GM23248 (cell line): ENCODE results near the gene ZNF32. TPM values are rescaled to one million over a fixed set of nuclear protein-coding genes. Genes with fewer than 3 reads are reported as not detected.
A peak's percentile ranks its signal among the peaks of the same experiment; 100 is the strongest.

Experiments
- DNase-seq: peaks from one replicate; pipeline ENCODE4 v3.0.0-alpha.2; 2015
- H2AFZ ChIP-seq: fragments of 200-600 bp; sonication (generic); 2 replicates; pipeline ENCODE4 v1.6.1; 2016; ENCODE audit warnings: antibody characterized with exemption
- H3F3A ChIP-seq: fragments of 200-600 bp; sonication (generic); 2 replicates; pipeline ENCODE4 v1.6.1; 2016; ENCODE audit warnings: mild to moderate bottlenecking, antibody characterized with exemption, mixed run types; ENCODE audit not compliant: insufficient read depth
- H3K27ac ChIP-seq: fragments of 200-600 bp; sonication (generic); 2 replicates; pipeline ENCODE4 v1.5.1; 2016; ENCODE audit warnings: mild to moderate bottlenecking
- H3K27me3 ChIP-seq: fragments of 200-600 bp; sonication (generic); replicated peaks from 2 replicates; pipeline ENCODE4 v1.6.1; 2016; ENCODE audit warnings: mild to moderate bottlenecking; ENCODE audit not compliant: insufficient read depth
- H3K36me3 ChIP-seq: fragments of 200-600 bp; sonication (generic); 2 replicates; pipeline ENCODE4 v1.6.1; 2016; ENCODE audit warnings: low read depth, mild to moderate bottlenecking
- H3K4me1 ChIP-seq: fragments of 200-600 bp; sonication (generic); 2 replicates; pipeline ENCODE4 v1.6.1; 2016; ENCODE audit warnings: mild to moderate bottlenecking; ENCODE audit not compliant: insufficient read depth
- H3K4me2 ChIP-seq: fragments of 200-600 bp; sonication (generic); one replicate; pipeline ENCODE4 v1.6.1; 2016; ENCODE audit warnings: mild to moderate bottlenecking; ENCODE audit not compliant: unreplicated experiment
- H3K4me3 ChIP-seq: fragments of 200-600 bp; sonication (generic); 2 replicates; pipeline ENCODE4 v1.5.1; 2016; ENCODE audit warnings: mild to moderate bottlenecking
- H3K79me2 ChIP-seq: fragments of 200-600 bp; sonication (generic); 2 replicates; pipeline ENCODE4 v1.6.1; 2016; ENCODE audit warnings: mild to moderate bottlenecking; ENCODE audit not compliant: insufficient read depth
- H3K9ac ChIP-seq: fragments of 200-600 bp; sonication (generic); 2 replicates; pipeline ENCODE4 v1.6.1; 2016; ENCODE audit warnings: mild to moderate bottlenecking
- H3K9me2 ChIP-seq: fragments of 200-600 bp; sonication (generic); 2 replicates; pipeline ENCODE4 v1.6.1; 2016; ENCODE audit warnings: mixed run types, mild to moderate bottlenecking, moderate library complexity; ENCODE audit not compliant: insufficient read depth
- H3K9me3 ChIP-seq: fragments of 200-600 bp; sonication (generic); one replicate; pipeline ENCODE4 v1.6.1; 2017; ENCODE audit warnings: low read depth
- H4K20me1 ChIP-seq: fragments of 200-600 bp; sonication (generic); 2 replicates; pipeline ENCODE4 v1.6.0; 2016; ENCODE audit not compliant: insufficient read depth
- EZH2 ChIP-seq: fragments of 200-600 bp; sonication (generic); IDR thresholded peaks from 2 replicates; pipeline ENCODE4 v1.6.1; 2018; ENCODE audit warnings: antibody characterized with exemption, mild to moderate bottlenecking; ENCODE audit not compliant: insufficient read depth, poor library complexity, severe bottlenecking
- EZH2phosphoT487 ChIP-seq: fragments of 200-600 bp; sonication (generic); IDR thresholded peaks from 2 replicates; pipeline ENCODE4 v1.6.1; 2018; ENCODE audit warnings: antibody characterized with exemption, moderate library complexity, mild to moderate bottlenecking, low read depth; ENCODE audit not compliant: insufficient read depth
- WGBS, 2 experiments: methylation state at CpG; one replicate each; pipeline ENCODE4 v1.1.6; 2015 to 2017; ENCODE audit warnings: low lambda C conversion rate in 2 of 2, low coverage in 1 of 2; ENCODE audit errors: missing lambda C conversion rate in 2 of 2; 5-methylcytosine and 5-hydroxymethylcytosine counted together
- in situ Hi-C: fragments of 300-500 bp; cut with MboI; formaldehyde crosslinking; loops from 2 replicates; pipeline ENCODE4 v1.15.0; 2020
- polyA plus RNA-seq: library from polyadenylated mRNA; unstranded; fragments of >200 nt; fragmentation: Nextera tagmentation; extraction: Ambion mirVana; gene quantifications from 2 replicates; pipeline ENCODE4 v1.2.1, GENCODE V29; 2016
- total RNA-seq: library from RNA; depleted of rRNA; stranded (reverse); fragments of >200 nt; shearing (Covaris generic); gene quantifications from 2 replicates; pipeline ENCODE4 v1.2.3, GENCODE V29; 2014; rRNA removed

ZNF32 gene
- 24.6 and 32.1 TPM in 2 replicates for total RNA-seq
- polyA plus RNA-seq: 39.7 and 42.1 TPM in 2 replicates

DNA sequence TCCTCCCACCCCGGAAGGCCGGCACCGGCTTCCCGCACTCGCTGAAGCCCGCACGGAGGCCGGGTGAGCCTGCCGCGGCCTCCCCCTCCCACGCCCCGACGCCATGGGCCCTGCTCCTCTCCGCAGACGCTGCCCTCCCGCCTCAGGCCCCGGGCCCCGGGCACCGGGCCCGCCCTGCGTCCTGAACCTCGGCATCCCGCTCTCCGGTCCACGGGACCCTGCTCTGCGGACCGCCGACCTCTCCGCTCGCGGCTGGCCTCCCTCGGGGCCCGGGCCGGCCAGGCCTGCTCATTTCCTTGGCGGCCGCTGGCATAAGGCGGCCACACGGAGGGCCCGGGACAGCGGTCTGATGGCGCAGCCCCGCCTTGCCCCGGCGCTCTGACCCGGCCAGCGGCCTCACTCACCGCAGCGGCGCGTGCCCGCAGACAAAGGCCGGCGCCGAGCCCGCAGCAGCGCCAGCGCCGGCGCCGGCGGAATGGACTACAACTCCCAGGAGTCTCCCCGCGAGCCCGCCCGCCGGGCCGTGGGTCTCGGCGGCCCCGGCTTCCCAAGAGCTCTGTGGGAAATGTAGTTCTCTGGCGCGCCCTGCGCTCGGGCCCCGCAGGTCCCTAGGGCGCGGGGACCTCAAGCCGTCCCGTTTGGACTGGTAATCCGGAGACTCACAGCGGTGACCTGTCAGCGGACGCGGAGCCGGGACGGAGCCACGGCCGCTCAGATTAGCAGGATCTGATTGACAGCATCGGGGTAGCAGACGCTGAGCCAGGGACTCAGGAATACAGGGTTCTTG is at the start of gene ZNF32:
ZNF32 (minus strand) TSS at position 484 of the 787 bp plus-strand sequence. CDS start 2,748 bp downstream, outside the sequence.
- peak within 1 kb of the TSS; percentile 95 for H2AFZ ChIP-seq
- H3K27ac ChIP-seq: peak within 1 kb of the TSS; percentile 18
- H3K36me3 ChIP-seq: peaks cover 25% of the 10 kb centered on the region
- DNase-seq: peak; percentile 95
- peak within 1 kb of the TSS; percentile 77 for H3K4me3 ChIP-seq
- H4K20me1 ChIP-seq: no peaks in the 10 kb centered on the region
- in situ Hi-C loops: no loop called here
- H3K9ac ChIP-seq: peak within 1 kb of the TSS; percentile 89
- WGBS, 2 experiments: 1 to 2% methylated on average over 56 to 84 of the region's 90 CpGs
- H3K4me2 ChIP-seq: peak within 1 kb of the TSS; percentile 77
- no peaks in the 10 kb centered on the region for H3K9me2 ChIP-seq
- TF ChIP-seq EZH2 (no peak), EZH2phosphoT487 (no peak)
- peaks cover 9% of the 10 kb centered on the region; the same call in 1 of the 2 replicates for H3F3A ChIP-seq
- peaks cover 18% of the 10 kb centered on the region for H3K79me2 ChIP-seq
- no peaks in the 10 kb centered on the region for H3K27me3 ChIP-seq
- peaks cover 4% of the 10 kb centered on the region; the same call in 1 of the 2 replicates for H3K4me1 ChIP-seq
- H3K9me3 ChIP-seq: peaks cover 11% of the 10 kb centered on the region

GRCh38 chr10:43698156-43698555 is 49.5 kb upstream of the ZNF32 start:
- Histone ChIP-seq H3K4me3 (no peak overlapping the region), H3K9me3 (no peaks in the 10 kb centered on the region), H3K4me1 (peaks cover 7% of the 10 kb centered on the region), H3K27ac (no peak overlapping the region), H4K20me1 (no peaks in the 10 kb centered on the region), H3K36me3 (no peaks in the 10 kb centered on the region), H3K9ac (no peak overlapping the region), H3K27me3 (no peaks in the 10 kb centered on the region), H3K4me2 (no peak overlapping the region), H3K79me2 (no peaks in the 10 kb centered on the region), H3F3A (no peaks in the 10 kb centered on the region), H2AFZ (no peak overlapping the region), H3K9me2 (no peaks in the 10 kb centered on the region)
- in situ Hi-C loops: no loop called here
- 91 to 93% methylated on average over 9 of the region's 9 CpGs for WGBS, 2 experiments
- DNase-seq: no peak
- TF ChIP-seq EZH2phosphoT487: no peak
- no peak for TF ChIP-seq EZH2

DNA sequence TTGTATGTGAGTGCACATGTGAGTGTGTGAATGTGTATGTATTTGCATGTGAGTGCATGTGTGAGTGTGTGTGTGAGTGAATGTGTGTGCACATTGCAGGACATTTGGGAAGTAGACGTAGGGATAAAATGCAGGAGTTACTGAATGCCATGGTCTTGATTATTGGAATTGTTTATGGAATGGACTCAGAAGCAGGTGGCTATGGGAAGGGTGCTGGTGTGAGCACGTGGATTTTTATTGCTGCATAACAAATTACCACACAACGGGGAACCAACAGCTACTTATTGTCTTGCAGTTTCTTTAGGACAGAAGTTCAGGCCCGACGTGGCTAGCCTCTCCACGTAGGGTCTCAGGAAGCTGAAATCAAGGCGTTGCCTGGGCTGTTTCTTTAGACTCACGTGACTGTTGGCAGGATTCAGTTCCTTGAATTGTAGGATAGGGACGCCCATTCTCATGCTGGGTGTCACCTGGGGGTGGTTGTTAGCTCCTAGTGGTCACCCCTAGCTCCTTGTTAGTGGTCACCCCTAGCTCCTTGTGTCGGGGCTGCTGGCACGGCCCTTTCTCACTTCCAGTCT is 48.3 kb upstream of the ZNF32 start:
- H2AFZ ChIP-seq: no peak overlapping the region
- H3K27ac ChIP-seq: no peak overlapping the region
- in situ Hi-C loops: no loop called here
- H3K9me2 ChIP-seq: no peaks in the 10 kb centered on the region
- H3K4me1 ChIP-seq: peaks cover 14% of the 10 kb centered on the region
- H3K4me3 ChIP-seq: no peak overlapping the region
- no peak for TF ChIP-seq EZH2
- no peak for TF ChIP-seq EZH2phosphoT487
- WGBS, 2 experiments: 94 to 95% methylated on average over 11 of the region's 11 CpGs
- DNase-seq: no peak
- no peak overlapping the region for H3K4me2 ChIP-seq
- H3K36me3 ChIP-seq: no peaks in the 10 kb centered on the region
- H3K9me3 ChIP-seq: no peaks in the 10 kb centered on the region
- no peaks in the 10 kb centered on the region for H3F3A ChIP-seq
- no peak overlapping the region for H3K9ac ChIP-seq
- no peaks in the 10 kb centered on the region for H3K27me3 ChIP-seq
- H3K79me2 ChIP-seq: no peaks in the 10 kb centered on the region
- no peaks in the 10 kb centered on the region for H4K20me1 ChIP-seq

DNA sequence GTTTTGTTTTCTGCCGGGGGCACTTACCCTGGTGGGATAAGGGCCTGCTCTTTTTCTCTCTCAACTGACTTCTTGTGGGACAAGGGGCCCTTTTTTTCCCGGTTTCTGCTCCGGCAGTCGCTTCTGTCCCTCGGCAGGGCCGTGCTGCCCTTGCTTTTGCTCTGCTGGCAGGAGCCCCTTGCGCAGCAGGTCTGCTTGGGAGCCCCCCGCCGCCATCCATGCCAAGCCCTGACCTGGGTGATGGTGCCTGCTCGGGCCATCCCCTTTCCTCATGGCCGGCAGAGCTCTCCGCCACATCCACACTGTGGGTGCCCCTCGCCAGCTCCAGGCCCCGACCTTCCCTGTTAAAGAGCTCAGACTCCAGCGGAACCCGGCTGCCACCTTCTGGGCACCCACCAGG is 47.0 kb upstream of the ZNF32 start:
- H3K27ac ChIP-seq: no peak overlapping the region
- no peaks in the 10 kb centered on the region for H3K36me3 ChIP-seq
- 96% methylated on average over 16 of the region's 16 CpGs for WGBS, 2 experiments
- peaks cover 26% of the 10 kb centered on the region for H3K4me1 ChIP-seq
- no peaks in the 10 kb centered on the region for H3K79me2 ChIP-seq
- no peak for DNase-seq
- no peak overlapping the region for H3K9ac ChIP-seq
- H3K4me3 ChIP-seq: no peak overlapping the region
- no peak overlapping the region for H3K4me2 ChIP-seq
- peaks cover 6% of the 10 kb centered on the region; the same call in 1 of the 2 replicates for H3F3A ChIP-seq
- no peaks in the 10 kb centered on the region for H3K9me3 ChIP-seq
- in situ Hi-C loops: no loop called here
- no peaks in the 10 kb centered on the region for H3K9me2 ChIP-seq
- H3K27me3 ChIP-seq: no peaks in the 10 kb centered on the region
- H4K20me1 ChIP-seq: no peaks in the 10 kb centered on the region
- TF ChIP-seq EZH2 (no peak), EZH2phosphoT487 (no peak)
- no peak overlapping the region for H2AFZ ChIP-seq
